A673 (cell line): ENCODE data around the gene SH3RF3.

Experiments used
- CTCF ChIP-seq: fragments of 300-800, 200-600 bp; sonication (generic); conservative IDR thresholded peaks from 2 replicates; pipeline ENCODE4 v1.5.1; 2017; ENCODE audit warnings: low read depth, mild to moderate bottlenecking, antibody characterized with exemption, low read length, moderate library complexity, mixed read lengths
- EZH2 ChIP-seq: fragments of 200-600 bp; sonication (generic); IDR thresholded peaks from 2 replicates; pipeline ENCODE4 v1.6.1; 2017; ENCODE audit warnings: borderline replicate concordance, low read depth, mild to moderate bottlenecking, mixed read lengths, antibody characterized with exemption, low read length; ENCODE audit not compliant: poor library complexity, severe bottlenecking

DNA sequence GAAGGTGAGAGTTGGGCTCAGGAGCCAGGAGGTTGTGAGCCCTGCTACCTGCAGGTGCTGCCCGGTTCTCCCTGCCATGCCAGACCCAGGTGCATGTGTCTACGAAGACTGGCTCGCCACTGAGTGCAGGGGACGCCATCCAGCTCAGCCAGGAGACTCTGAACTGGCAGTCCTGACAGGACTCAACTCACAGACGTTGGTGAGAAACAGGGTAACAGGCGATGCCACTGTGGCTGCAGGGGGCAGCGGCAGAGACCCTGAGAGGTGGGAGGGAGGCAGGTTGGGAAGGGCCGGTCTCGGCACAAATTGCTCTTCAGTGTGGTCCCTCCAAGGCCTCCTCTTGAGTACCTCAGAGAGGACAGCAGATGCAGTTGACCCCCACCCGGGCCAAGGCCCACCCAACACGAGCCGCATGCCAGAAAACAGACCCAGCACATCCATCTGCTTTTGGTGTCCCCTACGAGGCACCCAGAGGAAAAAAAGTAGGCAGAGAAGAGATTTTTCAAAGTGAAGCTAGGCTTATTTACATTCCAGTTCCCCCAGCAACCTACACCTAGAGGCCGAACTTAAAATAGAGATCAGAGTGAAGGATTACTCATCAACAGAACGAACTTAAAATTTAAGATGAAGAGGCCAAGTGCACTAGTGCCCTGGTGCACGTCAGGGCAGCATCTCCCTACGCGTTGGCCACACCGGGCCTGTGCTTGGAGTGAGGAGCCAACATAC, 300.0 kb downstream of the SH3RF3 start:
- no peak for TF ChIP-seq CTCF
- TF ChIP-seq EZH2 = no peak
